HG02678 (cell line): ENCODE data around the gene PIERCE2.
"Not testable (repeated sequence)": the region's sequence is repeated elsewhere in the genome, so short reads cannot be mapped to it uniquely, and the experiment has no call there.

Experiments used
- ATAC-seq: cut with Tn5 transposase; IDR thresholded peaks from one replicate; pipeline ENCODE4 v1.9.1; 2021; ENCODE audit warnings: mild to moderate bottlenecking, moderate library complexity; ENCODE audit not compliant: unreplicated experiment

Gene PIERCE2

GRCh38 chr15:55422089-55422488 is 13.8 kb downstream of the PIERCE2 start:
- ATAC-seq: no peak

GRCh38 chr15:55434989-55435825 is 26.9 kb downstream of the PIERCE2 start:
- no peak for ATAC-seq

- ATAC-seq: not testable (repeated sequence)
Observed at GRCh38 chr15:55443141-55443540, 34.8 kb downstream of the PIERCE2 start.

DNA sequence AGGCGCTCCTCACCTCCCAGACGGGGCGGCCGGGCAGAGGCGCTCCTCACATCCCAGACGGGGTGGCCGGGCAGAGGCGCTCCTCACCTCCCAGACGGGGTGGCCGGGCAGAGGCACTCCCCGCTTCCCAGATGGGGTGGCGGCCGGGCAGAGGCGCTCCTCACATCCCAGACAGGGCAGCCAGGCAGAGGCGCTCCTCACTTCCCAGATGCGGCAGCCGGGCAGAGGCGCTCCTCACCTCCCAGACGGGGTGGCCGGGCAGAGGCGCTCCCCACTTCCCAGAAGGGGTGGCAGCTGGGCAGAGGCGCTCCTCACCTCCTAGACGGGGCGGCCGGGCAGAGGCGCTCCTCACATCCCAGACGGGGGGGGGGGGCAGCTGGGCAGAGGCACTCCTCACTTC is 37.6 kb downstream of the PIERCE2 start:
- not testable (repeated sequence) for ATAC-seq

GRCh38 chr15:55446379-55447029 is 38.2 kb downstream of the PIERCE2 start:
- not testable (repeated sequence) for ATAC-seq

DNA sequence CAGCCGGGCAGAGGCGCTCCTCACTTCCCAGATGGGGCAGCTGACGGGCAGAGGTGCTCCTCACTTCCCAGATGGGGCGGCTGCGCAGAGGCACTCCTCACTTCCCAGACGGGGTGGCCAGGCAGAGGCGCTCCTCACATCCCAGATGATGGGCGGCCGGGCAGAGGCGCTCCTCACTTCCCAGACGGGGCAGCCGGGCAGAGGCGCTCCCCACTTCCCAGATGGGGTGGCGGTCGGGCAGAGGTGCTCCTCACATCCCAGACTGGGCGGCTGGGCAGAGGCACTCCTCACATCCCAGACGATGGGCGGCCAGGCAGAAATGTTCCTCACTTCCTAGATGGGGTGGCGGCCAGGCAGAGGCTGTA is 38.7 kb downstream of the PIERCE2 start:
- ATAC-seq: not testable (repeated sequence)

GRCh38 chr15:55457401-55458022 is 49.2 kb downstream of the PIERCE2 start:
- no peak for ATAC-seq

GRCh38 chr15:55461447-55461846 is 53.2 kb downstream of the PIERCE2 start:
- ATAC-seq: no peak

DNA sequence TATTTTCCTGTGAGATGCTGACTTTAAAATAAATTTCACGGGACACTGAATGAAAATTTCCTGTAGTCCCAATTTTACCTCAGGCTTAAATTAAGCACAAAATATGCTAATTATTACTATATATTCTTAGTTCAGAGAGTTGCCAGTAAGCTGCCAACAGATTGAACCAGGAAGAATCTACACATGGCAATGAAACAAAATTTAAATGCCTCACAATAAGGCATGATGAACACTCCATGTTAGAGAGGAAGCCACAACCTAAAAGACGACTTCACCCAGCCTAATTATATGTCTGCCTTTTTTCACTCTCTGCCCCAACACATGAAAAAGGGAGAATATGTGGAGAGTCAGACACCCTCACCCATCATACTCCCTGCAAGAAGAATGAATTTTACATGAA is 60.0 kb downstream of the PIERCE2 start:
- ATAC-seq: no peak
